Peyer's patch (tissue), 4 donors: ENCODE results near the gene ZEB1. TPM values are rescaled to one million over a fixed set of nuclear protein-coding genes. Genes with fewer than 3 reads are reported as not detected.

ENCODE experiments used
- DNase-seq, 3 donors: peaks; one replicate each; pipeline ENCODE4 v3.0.0-alpha.2; 2017 to 2019
- H3K27ac ChIP-seq, 4 donors: fragments of 200-600 bp; sonication (generic); one replicate each; pipeline ENCODE4 v1.5.1; 2016 to 2019
- H3K27me3 ChIP-seq, 2 donors: fragments of 200-600 bp; sonication (generic); one replicate each; pipeline ENCODE4 v1.5.1; 2019
- H3K36me3 ChIP-seq, 3 donors: fragments of 200-600 bp; sonication (generic); one replicate each; pipeline ENCODE4 v1.5.1; 2016 to 2019
- H3K4me1 ChIP-seq, 4 donors: fragments of 200-600 bp; sonication (generic); one replicate each; pipeline ENCODE4 v1.5.1; 2016 to 2019
- H3K4me3 ChIP-seq, 4 donors: fragments of 200-600 bp; sonication (generic); 1 replicate in 3 of 4; 2 replicates in 1 of 4; pipeline ENCODE4 v1.5.1; 2016 to 2019; ENCODE audit warnings: mild to moderate bottlenecking in 1 of 4
- H3K9me3 ChIP-seq, 4 donors: fragments of 200-600 bp; sonication (generic); one replicate each; pipeline ENCODE4 v1.5.1; 2016 to 2019; ENCODE audit warnings: mild to moderate bottlenecking in 1 of 4
- POLR2A ChIP-seq, 2 donors: fragments of 450-650 bp; IDR thresholded peaks; one replicate each; pipeline ENCODE4 v1.5.1; 2017; ENCODE audit warnings: antibody characterized with exemption in 2 of 2, mild to moderate bottlenecking in 2 of 2, moderate library complexity in 2 of 2
- total RNA-seq, 4 donors: library from RNA; depleted of rRNA; stranded (reverse); fragments of >200 nt; gene quantifications; one replicate each; pipeline ENCODE4 v1.1.0, GENCODE V29; 2016
- TF ChIP-seq, protein P1 (sequence below), 6 experiments: fragments of 450-650 bp in 4 of 6; fragments of 200-600 bp in 2 of 6; sonication (generic) in 1 of 6; IDR thresholded peaks; one replicate each; pipeline ENCODE4 v1.5.1; 2017 to 2019; ENCODE audit warnings: antibody characterized with exemption in 6 of 6, mild to moderate bottlenecking in 3 of 6, moderate library complexity in 1 of 6

The ZEB1 gene
- total RNA-seq, 4 donors from 2014 or later = 6.1 to 75.9 (median 16.8) TPM

DNA sequence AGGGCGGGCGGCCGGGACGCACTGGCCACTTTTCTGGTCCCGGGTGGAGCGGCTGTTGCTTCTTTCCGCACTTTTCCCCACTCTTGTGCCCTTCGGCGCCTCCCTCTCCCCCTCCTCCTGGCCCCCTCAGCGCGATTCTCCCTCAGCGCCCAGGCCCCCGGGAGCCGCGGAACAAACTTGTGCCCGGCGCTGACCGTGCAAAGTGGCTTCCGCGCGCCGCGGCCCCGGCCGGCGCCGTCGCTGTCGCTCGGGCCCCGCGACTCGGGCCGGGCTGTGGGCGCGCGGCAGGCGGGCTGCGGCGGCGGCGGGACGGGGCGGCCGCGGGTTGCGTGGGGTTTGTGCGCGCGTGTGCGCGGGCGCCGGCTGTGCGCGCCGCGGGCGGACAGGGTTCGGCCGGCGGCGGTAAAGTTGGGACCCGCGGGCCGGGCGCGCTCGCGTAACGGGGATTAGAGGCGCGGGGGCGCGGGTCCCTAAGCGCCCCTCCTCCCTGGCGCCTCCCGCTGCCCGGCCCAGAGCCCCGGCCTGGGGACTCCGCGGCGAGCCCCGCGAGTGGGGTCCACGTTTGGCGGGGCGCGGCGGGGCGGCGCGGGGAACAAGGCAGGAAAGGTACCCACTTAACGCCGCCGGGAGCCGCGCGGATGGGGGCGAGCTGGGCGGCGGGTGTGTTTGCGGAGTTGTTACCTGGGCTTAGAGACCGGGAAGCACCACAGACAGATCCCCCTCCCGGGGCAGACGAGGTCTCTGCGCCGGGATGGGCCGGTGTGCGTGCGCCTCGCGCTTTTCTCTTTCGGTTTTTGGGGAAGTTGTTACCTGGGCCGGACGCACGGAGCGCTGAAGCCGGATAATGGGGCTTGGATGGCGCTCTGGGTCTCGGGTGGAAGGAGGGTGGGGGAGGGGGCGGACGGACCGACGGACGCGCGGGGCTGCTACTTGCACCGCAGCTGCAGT is 860 bp downstream of the ZEB1 start:
- no peak for TF ChIP-seq POLR2A (IDR thresholded peaks at IDR 0.05)
- TF ChIP-seq, protein P1, sequence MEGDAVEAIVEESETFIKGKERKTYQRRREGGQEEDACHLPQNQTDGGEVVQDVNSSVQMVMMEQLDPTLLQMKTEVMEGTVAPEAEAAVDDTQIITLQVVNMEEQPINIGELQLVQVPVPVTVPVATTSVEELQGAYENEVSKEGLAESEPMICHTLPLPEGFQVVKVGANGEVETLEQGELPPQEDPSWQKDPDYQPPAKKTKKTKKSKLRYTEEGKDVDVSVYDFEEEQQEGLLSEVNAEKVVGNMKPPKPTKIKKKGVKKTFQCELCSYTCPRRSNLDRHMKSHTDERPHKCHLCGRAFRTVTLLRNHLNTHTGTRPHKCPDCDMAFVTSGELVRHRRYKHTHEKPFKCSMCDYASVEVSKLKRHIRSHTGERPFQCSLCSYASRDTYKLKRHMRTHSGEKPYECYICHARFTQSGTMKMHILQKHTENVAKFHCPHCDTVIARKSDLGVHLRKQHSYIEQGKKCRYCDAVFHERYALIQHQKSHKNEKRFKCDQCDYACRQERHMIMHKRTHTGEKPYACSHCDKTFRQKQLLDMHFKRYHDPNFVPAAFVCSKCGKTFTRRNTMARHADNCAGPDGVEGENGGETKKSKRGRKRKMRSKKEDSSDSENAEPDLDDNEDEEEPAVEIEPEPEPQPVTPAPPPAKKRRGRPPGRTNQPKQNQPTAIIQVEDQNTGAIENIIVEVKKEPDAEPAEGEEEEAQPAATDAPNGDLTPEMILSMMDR (IDR thresholded peaks at IDR 0.05) = peak in 1 of 6 experiments; percentile 3

DNA sequence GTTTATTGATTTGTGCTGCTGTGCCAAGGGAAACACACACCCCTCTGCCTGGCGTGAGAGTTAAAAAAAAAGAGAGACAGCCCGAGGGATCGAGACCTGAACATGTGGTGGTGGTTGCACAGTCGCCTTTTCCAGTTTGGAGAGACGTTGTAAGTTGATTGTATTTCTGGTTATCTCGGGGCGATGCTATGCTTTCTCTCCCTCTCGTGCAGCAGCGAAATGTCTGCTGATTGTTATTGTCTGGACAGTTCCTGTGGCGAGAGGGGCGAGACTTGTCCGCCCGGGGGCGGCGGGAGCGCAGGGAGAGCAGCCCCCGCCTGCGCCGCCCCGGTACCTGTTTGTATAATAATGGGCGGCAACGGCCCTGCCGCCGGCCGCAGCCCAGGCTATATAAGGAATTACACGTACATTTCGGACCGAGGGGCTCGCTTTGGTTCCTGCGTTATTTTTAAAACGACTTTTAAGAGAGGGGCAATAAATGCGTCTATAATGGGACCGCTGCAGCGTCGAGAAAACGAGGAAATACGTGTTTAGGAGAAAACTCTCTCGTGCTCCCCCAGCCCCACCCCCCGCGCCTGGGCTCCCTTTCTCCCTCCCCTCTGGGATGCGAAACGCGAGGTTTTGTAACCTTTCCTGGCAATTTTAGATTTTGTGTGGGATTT is 1.7 kb downstream of the ZEB1 start:
- Histone ChIP-seq H3K27ac (peak overlapping the region; percentile 82 to 99 (median 96)), H3K4me3 (peak overlapping the region; percentile 87 to 94 (median 92)), H3K27me3 (no peaks in the 10 kb centered on the region), H3K4me1 (peaks cover 0 to 5% (median 0%) of the 10 kb centered on the region in 4 donors), H3K36me3 (no peaks in the 10 kb centered on the region), H3K9me3 (no peaks in the 10 kb centered on the region)
- peak; percentile 53 to 60 (median 58) for DNase-seq
- TF ChIP-seq, protein P1 (IDR thresholded peaks at IDR 0.05) = no peak

More for the DNA sequence above, 860 bp downstream of the ZEB1 start:
- Histone ChIP-seq H3K4me1 (peaks cover 0 to 5% (median 0%) of the 10 kb centered on the region in 4 donors), H3K36me3 (no peaks in the 10 kb centered on the region), H3K27ac (peak overlapping the region; percentile 96 to 99 (median 97)), H3K27me3 (no peaks in the 10 kb centered on the region), H3K4me3 (peak overlapping the region; percentile 87 to 94 (median 92)), H3K9me3 (no peaks in the 10 kb centered on the region)
- peak; percentile 54 to 74 (median 54) for DNase-seq

DNA sequence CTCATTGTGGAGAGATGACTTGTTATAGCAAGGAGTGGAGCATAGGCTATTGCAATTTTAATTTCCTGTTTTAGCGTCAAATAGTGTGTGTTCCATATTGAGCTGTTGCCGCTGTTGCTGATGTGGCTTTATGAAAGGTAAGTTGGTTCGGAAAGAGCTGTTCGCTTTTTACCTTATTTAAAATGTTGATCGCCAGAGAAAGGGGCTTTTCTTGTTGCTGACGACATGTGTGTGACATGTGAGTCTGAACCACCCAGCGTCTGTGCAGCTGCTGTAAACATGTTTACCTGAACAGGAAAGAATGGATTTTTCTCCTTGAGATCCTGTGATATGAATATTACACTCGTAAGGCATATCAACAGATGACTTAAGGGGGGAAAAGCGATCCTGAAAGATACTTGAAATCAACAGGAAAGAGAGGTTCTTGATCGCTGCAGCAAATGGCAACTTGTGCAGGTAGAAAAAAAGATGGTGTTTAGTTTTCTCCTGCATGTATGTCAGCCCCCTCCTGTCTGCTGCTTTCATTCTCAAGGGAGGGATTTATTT is 2.5 kb downstream of the ZEB1 start:
- peak overlapping the region in 3 of 4 donors; percentile 4 to 99 (median 97) for H3K27ac ChIP-seq
- H3K27me3 ChIP-seq = no peaks in the 10 kb centered on the region
- H3K4me3 ChIP-seq = peak overlapping the region; percentile 87 to 94 (median 92)
- peak in 1 of 3 donors; percentile 17 for DNase-seq
- no peaks in the 10 kb centered on the region for H3K9me3 ChIP-seq
- peaks cover 0 to 5% (median 0%) of the 10 kb centered on the region in 4 donors for H3K4me1 ChIP-seq
- H3K36me3 ChIP-seq = no peaks in the 10 kb centered on the region
- no peak for TF ChIP-seq POLR2A (IDR thresholded peaks at IDR 0.05)
- TF ChIP-seq, protein P1 (IDR thresholded peaks at IDR 0.05) = no peak

DNA sequence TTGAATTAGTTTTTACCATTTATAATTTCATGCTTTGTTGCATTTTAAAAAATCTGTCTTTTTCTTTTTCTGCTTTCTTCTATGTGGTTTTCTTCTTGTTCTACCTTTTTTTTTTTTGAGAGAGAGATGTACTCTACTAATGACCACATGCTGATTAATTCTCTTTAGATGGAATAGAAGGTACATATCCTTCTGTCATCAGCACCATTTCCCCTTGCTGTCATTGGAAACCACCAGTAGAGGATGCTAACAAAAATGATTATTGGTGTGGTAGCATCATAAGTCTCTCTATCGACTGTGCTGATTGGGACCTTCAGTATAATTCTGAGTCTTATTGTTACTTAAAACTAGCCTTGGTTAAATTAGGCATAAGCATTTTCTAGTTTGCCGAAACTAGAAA is 3.6 kb downstream of the ZEB1 start:
- Histone ChIP-seq H3K27me3 (no peaks in the 10 kb centered on the region), H3K27ac (no peak overlapping the region)
- TF ChIP-seq, protein P1 (IDR thresholded peaks at IDR 0.05) = peak in 2 of 6 experiments; percentile 6 to 20
- no peak for TF ChIP-seq POLR2A (IDR thresholded peaks at IDR 0.05)

DNA sequence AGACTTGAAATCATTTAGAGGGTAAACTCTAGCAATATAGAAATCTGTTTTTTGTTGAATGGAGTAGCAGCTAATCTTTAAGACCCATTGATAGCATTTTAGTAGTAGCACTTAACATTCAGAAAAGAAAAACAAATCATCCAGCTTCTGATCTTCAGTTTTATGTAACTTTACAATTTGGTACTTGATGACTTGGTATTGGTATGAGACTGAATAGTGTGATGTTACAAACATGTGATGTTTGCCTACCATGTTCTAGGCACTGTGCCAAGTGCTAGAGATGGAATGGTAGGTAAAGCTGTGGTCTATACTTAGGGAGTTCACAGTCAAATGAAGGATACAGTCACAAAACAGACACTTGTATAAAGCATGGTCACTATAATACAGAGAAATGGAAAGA is 21.3 kb downstream of the ZEB1 start:
- Histone ChIP-seq H3K4me1 (no peaks in the 10 kb centered on the region), H3K9me3 (no peaks in the 10 kb centered on the region), H3K27ac (no peak overlapping the region), H3K4me3 (no peak overlapping the region), H3K27me3 (no peaks in the 10 kb centered on the region), H3K36me3 (no peaks in the 10 kb centered on the region)
- no peak for DNase-seq
- TF ChIP-seq POLR2A (IDR thresholded peaks at IDR 0.05) = no peak
- TF ChIP-seq, protein P1 (IDR thresholded peaks at IDR 0.05) = no peak

More for the DNA sequence above, 3.6 kb downstream of the ZEB1 start:
- Histone ChIP-seq H3K36me3 (no peaks in the 10 kb centered on the region), H3K4me1 (peaks cover 0 to 5% (median 0%) of the 10 kb centered on the region in 4 donors), H3K9me3 (no peaks in the 10 kb centered on the region), H3K4me3 (no peak overlapping the region)
- DNase-seq = no peak
